HEK293 (cell line): ENCODE data around the gene DCLK1.

Source experiments
- CTCF ChIA-PET: fragments of 350-600 bp; formaldehyde crosslinking; extraction: SDS; loops from one replicate; lab custom pipeline; 2021; ENCODE audit warnings: antibody characterized with exemption; lab: Yijun Ruan, JAX
- POLR2A ChIA-PET: fragments of 300-600 bp; formaldehyde crosslinking; extraction: SDS; loops from one replicate; lab custom pipeline; 2020; ENCODE audit warnings: antibody characterized with exemption, inconsistent platforms; lab: Yijun Ruan, JAX
- H3K27ac ChIP-seq: fragments of 200-500 bp; sonication (Bioruptor generic); 2 replicates; pipeline ENCODE4 v1.5.1; 2014; ENCODE audit warnings: low read depth, low read length, control low read depth, inconsistent platforms; ENCODE audit errors: extremely low read depth
- H3K36me3 ChIP-seq, 2 experiments: fragments of 200-500 bp in 1 of 2; sonication (Bioruptor generic) in 1 of 2; 1 replicate in 1 of 2; 2 replicates in 1 of 2; pipeline ENCODE4 v1.5.1; 2014 to 2017; ENCODE audit warnings: inconsistent platforms in 2 of 2, low read length in 2 of 2; ENCODE audit not compliant: control insufficient read depth in 2 of 2, insufficient read depth in 1 of 2
- H3K4me1 ChIP-seq: fragments of 200-500 bp; sonication (Bioruptor generic); 2 replicates; pipeline ENCODE4 v1.5.1; 2014; ENCODE audit warnings: mild to moderate bottlenecking, low read length, inconsistent platforms; ENCODE audit not compliant: control insufficient read depth, insufficient read depth
- H3K4me3 ChIP-seq: 2 replicates; pipeline ENCODE4 v1.5.1; 2011; ENCODE audit warnings: low read depth, mild to moderate bottlenecking, control low read depth, low read length, moderate library complexity
- H3K9me3 ChIP-seq: fragments of 200-500 bp; sonication (Bioruptor generic); 2 replicates; pipeline ENCODE4 v1.5.1; 2014; ENCODE audit warnings: low read depth, low read length, inconsistent platforms; ENCODE audit not compliant: control insufficient read depth, insufficient read depth
- BCL6B ChIP-seq: fragments of 450-650 bp; formaldehyde crosslinking; IDR thresholded peaks from 2 replicates; pipeline ENCODE4 v1.5.1; 2017; ENCODE audit warnings: missing biosample characterization, missing genetic modification characterization
- CTCF ChIP-seq: fragments of 450-650 bp; formaldehyde crosslinking; IDR thresholded peaks from 2 replicates; pipeline ENCODE4 v1.5.1; 2016; ENCODE audit warnings: missing biosample characterization, missing genetic modification characterization
- KLF16 ChIP-seq: fragments of 450-650 bp; formaldehyde crosslinking; IDR thresholded peaks from 2 replicates; pipeline ENCODE4 v1.5.1; 2017; ENCODE audit warnings: missing biosample characterization, missing genetic modification characterization
- PRDM10 ChIP-seq: fragments of 450-650 bp; formaldehyde crosslinking; IDR thresholded peaks from 2 replicates; pipeline ENCODE4 v1.5.1; 2016; ENCODE audit warnings: missing biosample characterization, missing genetic modification characterization
- PRDM4 ChIP-seq: fragments of 450-650 bp; formaldehyde crosslinking; IDR thresholded peaks from 2 replicates; pipeline ENCODE4 v1.5.1; 2017; ENCODE audit warnings: missing biosample characterization, missing genetic modification characterization
- TRIM28 ChIP-seq: IDR thresholded peaks from 2 replicates; pipeline ENCODE4 v1.6.1; 2011; ENCODE audit warnings: low read length, control low read depth, borderline replicate concordance
- ZBTB1 ChIP-seq: fragments of 450-650 bp; formaldehyde crosslinking; IDR thresholded peaks from 2 replicates; pipeline ENCODE4 v1.5.1; 2016; ENCODE audit warnings: missing biosample characterization, missing genetic modification characterization
- ZBTB8A ChIP-seq: fragments of 450-650 bp; formaldehyde crosslinking; IDR thresholded peaks from 2 replicates; pipeline ENCODE4 v1.5.1; 2016; ENCODE audit warnings: missing biosample characterization, missing genetic modification characterization
- ZFP69B ChIP-seq: fragments of 450-650 bp; formaldehyde crosslinking; IDR thresholded peaks from 2 replicates; pipeline ENCODE4 v1.5.1; 2016; ENCODE audit warnings: missing biosample characterization, missing genetic modification characterization
- ZNF114 ChIP-seq: fragments of 450-650 bp; formaldehyde crosslinking; IDR thresholded peaks from 2 replicates; pipeline ENCODE4 v1.5.0; 2017; ENCODE audit warnings: missing biosample characterization, missing genetic modification characterization
- ZNF169 ChIP-seq: fragments of 450-650 bp; formaldehyde crosslinking; IDR thresholded peaks from 2 replicates; pipeline ENCODE4 v1.5.1; 2016; ENCODE audit warnings: missing biosample characterization, missing genetic modification characterization
- ZNF19 ChIP-seq: fragments of 450-650 bp; formaldehyde crosslinking; IDR thresholded peaks from 2 replicates; pipeline ENCODE4; 2016; ENCODE audit warnings: missing biosample characterization, missing genetic modification characterization, low read depth
- ZNF23 ChIP-seq: fragments of 450-650 bp; formaldehyde crosslinking; IDR thresholded peaks from 2 replicates; pipeline ENCODE4 v1.5.1; 2016; ENCODE audit warnings: missing biosample characterization, missing genetic modification characterization, borderline replicate concordance
- ZNF626 ChIP-seq: fragments of 450-650 bp; sonication (Bioruptor Pico); formaldehyde crosslinking; IDR thresholded peaks from 2 replicates; pipeline ENCODE4 v1.5.1; 2018; ENCODE audit warnings: missing biosample characterization, missing genetic modification characterization, inconsistent platforms
- ZNF660 ChIP-seq: fragments of 450-650 bp; IDR thresholded peaks from 2 replicates; pipeline ENCODE4 v1.5.1; 2018; ENCODE audit warnings: missing biosample characterization, mild to moderate bottlenecking, missing genetic modification characterization
- ZNF704 ChIP-seq: fragments of 450-650 bp; formaldehyde crosslinking; IDR thresholded peaks from 2 replicates; pipeline ENCODE4 v1.5.1; 2016; ENCODE audit warnings: missing biosample characterization, missing genetic modification characterization
- TF ChIP-seq, protein P1 (sequence below): fragments of 450-650 bp; formaldehyde crosslinking; IDR thresholded peaks from 2 replicates; pipeline ENCODE4 v1.5.1; 2016; ENCODE audit warnings: missing biosample characterization, missing genetic modification characterization, borderline replicate concordance
- TF ChIP-seq, protein P2 (sequence below): fragments of 450-650 bp; formaldehyde crosslinking; IDR thresholded peaks from 2 replicates; pipeline ENCODE4 v1.5.1; 2016; ENCODE audit warnings: missing biosample characterization, missing genetic modification characterization

Gene DCLK1

GRCh38 chr13:35892837-35893814 lies 238.1 kb downstream of the DCLK1 start:
- Histone ChIP-seq H3K4me3 (no peak overlapping the region), H3K9me3 (no peaks in the 10 kb centered on the region), H3K27ac (no peak overlapping the region), H3K4me1 (peaks cover 13% of the 10 kb centered on the region), H3K36me3 (no peaks in the 10 kb centered on the region)
- CTCF ChIA-PET = interaction anchor here (1.2 kb wide), 1 partner anchor 36 kb away, joined by 3 read pairs; no protein-coding TSS in a partner anchor
- TF ChIP-seq ZNF704 (tag by site-specific recombination) (no peak), TRIM28 (no peak), ZNF114 (tag by site-specific recombination) (no peak), PRDM10 (tag by site-specific recombination) (no peak), ZBTB1 (tag by site-specific recombination) (no peak), ZBTB8A (no peak)
- TF ChIP-seq, protein P1, sequence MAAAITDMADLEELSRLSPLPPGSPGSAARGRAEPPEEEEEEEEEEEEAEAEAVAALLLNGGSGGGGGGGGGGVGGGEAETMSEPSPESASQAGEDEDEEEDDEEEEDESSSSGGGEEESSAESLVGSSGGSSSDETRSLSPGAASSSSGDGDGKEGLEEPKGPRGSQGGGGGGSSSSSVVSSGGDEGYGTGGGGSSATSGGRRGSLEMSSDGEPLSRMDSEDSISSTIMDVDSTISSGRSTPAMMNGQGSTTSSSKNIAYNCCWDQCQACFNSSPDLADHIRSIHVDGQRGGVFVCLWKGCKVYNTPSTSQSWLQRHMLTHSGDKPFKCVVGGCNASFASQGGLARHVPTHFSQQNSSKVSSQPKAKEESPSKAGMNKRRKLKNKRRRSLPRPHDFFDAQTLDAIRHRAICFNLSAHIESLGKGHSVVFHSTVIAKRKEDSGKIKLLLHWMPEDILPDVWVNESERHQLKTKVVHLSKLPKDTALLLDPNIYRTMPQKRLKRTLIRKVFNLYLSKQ (tag by site-specific recombination) = no peak
- POLR2A ChIA-PET = no interaction called here

GRCh38 chr13:35891507-35892441 lies 239.4 kb downstream of the DCLK1 start:
- ChIA-PET CTCF (interaction anchor here (1.0 kb wide), 1 partner anchor 13 kb away, joined by 3 read pairs; no protein-coding TSS in a partner anchor), POLR2A (no interaction called here)
- peaks cover 20% of the 10 kb centered on the region for H3K4me1 ChIP-seq
- H3K27ac ChIP-seq = no peak overlapping the region
- TF ChIP-seq CTCF (tag by site-specific recombination) (no peak), ZNF660 (tag by site-specific recombination) (peak; percentile 89), ZNF19 (tag by site-specific recombination) (no peak), KLF16 (tag by site-specific recombination) (no peak), ZFP69B (tag by site-specific recombination) (no peak), ZNF23 (tag by site-specific recombination) (no peak), PRDM4 (tag by site-specific recombination) (0 out of 2 replicates have a peak, but pooled peaks have one; percentile 39), ZNF626 (no peak), ZNF169 (tag by site-specific recombination) (no peak), BCL6B (tag by site-specific recombination) (peak; percentile 87)
- TF ChIP-seq, protein P2, sequence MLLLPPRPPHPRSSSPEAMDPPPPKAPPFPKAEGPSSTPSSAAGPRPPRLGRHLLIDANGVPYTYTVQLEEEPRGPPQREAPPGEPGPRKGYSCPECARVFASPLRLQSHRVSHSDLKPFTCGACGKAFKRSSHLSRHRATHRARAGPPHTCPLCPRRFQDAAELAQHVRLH (tag by site-specific recombination) = no peak
- H3K9me3 ChIP-seq = no peaks in the 10 kb centered on the region
- H3K4me3 ChIP-seq = no peak overlapping the region
- no peaks in the 10 kb centered on the region for H3K36me3 ChIP-seq
